ENCODE data around the gene STK11.

The STK11 gene

DNA sequence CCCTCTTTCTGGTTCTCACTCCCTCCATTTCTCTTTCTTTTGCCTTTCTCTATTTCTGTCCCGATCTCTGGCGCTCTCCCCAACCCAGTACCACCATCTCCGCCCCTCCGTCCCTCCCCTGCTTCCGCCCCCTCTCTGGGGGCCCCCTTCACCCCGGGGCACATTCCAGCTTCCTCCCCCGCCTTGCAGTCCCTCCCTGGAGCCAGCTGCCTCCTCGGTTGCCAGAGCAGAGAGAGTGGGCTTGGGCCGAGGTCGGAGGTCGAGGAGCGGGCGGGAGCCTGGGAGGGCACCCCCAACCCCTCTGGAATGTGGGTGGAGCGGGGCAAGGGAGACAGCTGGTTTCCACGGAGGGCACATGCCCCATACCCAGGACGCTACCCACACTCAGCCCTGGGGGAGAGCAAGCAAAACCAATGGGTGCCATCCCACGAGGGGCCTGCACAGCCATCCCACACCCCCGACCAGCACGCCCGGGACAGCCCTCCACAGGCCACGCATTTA lies 57.1 kb downstream of the STK11 start:
- DNase-seq (ENCODE audit: low read depth) = no peak

DNA sequence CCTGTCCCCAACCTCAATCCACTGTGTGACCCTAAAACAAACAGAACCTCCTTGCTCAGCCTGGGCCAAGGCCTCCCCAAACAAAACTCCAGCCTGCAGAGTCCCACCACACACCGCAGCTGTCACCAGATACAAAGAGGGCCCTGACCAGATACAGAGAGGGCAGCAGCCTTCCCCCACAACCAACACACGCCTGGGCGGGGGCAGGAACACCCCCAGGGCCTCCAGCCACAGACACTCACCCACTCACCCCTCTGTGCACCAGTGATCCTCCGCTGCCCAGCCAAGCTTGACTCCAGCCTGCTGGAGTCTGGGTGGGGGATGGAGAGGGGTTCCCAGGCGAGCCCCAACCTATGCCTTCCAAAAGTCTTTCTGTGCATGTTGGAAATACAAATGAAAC lies 57.6 kb downstream of the STK11 start:
- DNase-seq (ENCODE audit: low read depth) = no peak

DNA sequence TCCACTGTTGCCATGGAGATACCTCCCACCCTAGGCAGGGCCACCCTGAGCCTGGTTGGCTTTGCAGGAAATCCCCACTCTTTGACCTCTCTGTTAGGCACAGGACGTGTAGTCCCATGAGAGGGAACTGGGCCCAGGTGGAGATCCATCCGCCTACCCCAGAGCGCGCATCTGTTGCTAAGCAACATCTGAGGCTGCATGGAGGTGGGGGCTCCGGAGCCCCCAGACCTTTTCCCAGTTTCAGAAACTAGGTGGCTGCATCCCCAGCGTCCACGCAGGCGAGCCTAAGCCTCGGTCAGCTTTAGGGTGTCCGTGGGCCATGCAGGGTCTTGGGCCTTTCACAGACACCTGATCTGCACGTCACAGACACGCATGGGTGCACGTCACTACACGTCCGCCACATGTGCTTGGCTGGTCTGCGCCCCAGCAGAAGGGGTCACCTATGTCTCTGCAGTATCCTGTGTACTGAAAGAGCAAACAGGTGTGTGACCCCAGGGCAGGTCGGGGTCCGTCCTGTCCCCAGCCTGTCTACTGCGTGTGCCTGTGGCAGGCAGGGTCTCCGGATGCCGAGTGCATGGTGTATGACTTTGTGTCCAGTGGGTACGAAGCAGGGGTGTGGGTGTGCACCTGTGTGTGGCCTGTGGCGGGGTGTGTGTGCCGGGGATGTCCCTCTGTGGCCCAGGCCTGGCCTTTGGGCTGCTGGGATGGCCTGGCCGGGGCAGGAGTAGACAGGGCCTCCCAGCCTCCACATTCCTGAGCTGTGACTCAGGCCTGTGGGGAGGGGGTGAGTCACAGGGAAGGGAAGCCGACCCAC lies 59.4 kb downstream of the STK11 start:
- no peak for DNase-seq (ENCODE audit: low read depth)

DNA sequence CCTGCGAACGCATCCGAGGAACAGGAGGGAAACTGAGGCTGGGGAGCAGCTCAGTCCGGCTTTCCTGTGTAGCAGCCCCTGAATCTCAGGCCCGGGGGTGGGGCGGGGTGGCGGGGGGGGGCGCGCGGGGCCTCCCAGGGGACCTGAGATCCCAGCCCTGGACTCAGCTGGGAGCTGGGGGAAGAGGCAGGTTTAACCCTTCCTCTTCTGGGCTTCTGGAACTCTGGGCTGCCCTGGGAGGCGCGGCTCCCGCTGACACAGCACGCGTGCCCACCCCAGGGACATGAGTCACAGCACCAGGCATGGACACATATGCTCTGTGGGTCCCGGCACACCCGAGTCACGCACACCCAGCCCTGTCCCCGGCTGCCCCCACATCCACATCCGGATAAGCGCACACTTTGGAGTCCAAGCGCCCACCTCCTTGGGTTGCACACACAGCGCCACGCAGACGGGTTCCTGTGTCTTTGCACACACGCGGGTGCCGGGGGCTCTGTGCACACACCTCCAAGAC lies 60.1 kb downstream of the STK11 start:
- DNase-seq (ENCODE audit: low read depth) = no peak

DNA sequence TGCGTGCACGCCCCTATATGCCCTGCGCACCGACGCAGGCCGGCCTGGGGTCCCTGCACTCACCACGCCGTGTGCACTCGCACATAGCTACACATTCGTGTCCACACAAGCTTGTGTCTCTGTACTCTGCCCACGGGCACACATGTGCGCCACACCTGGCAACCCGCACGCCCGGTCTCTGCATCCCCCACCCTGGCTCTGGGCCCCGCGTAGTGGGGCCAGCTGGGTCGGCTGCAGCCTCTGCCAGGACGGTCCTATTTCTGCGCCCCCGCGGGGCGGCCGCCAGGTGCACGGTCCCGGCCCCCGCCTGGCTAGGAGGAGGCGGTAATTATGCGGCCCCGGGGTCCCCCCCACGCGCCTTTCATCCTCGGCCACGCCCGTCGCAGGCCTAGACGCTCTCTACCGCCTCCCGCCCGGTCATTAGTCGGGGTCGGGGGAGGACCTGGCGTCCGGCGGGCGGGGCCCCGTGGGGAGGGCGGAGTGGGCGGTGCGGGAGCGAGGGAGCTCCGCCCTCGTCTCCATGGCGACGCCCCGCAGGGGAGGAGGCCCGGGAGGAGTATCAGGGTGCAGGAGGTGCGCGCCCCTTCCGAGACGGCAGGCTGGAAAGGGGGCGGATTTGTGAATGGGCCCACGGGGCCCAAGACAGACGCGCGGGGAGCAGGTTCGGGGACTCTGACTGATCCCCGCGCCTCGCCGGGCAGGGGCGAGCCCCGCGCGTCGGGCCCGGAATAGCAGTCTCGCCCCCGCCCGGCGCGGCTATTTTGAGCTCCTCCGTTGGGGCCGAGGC lies 60.7 kb downstream of the STK11 start:
- DNase-seq (ENCODE audit: low read depth) = no peak

DNA sequence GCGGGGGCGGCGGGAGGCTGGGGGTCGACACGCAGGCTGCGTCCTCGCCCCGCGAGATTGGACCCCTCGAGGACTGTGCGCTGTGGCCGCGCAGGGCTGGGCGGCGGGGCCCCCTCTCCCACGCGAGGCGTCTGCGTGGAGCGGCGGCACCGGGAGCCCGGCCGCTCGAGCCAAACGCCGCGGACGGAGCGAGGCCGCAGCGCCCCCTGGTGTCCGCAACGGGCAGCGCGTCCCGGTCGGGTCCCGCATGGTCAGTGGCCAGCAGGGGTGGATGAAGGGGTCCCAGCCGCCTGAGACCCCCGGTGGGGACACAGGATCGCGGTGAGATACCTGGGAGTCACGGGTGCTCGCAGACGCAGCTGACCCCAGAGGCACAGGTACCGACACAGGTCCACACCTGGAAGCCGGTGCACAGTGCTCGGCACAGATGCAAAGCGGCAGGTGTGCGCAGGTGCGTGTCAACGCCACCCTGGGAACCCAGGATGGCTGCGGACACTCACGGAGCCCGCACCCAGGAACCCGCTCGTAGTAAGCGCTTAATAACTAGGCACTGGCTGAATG lies 61.4 kb downstream of the STK11 start:
- no peak for DNase-seq (ENCODE audit: low read depth)

DNA sequence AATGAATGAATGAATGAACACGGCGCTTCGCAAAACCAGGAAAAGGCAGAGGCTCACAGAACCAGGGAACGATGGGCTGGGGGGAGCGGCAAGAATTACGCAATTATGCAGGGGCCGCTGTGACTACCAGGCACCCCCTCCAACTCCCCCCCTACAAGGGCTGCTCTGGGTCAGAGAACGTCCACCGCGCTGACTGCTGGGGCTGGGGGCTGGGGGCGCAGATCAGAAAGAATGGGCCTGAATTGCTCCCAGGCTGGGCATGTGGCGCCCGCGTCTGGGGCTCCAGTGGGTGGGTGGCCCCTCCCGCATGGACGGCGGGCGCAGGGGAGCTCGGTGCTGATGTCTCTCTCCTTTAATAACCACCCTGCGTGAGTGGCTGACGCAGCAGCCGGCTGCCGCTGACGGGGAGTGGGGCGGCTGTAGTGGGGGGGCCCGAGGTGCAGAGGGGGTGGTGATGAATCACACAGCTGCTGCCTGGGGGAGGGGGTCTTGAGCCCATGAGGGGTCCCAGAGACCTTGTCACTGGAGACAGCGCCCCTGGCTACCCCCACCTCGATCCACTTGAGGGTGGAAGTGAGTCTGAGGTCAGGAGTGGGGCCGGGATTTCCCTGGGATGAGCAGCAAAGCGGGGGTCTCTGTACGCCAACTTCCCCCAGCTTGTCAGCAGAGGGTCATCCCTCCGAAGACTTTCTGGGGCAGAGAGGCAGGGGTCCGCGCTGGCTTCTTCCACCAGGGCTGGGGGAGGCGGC lies 62.1 kb downstream of the STK11 start:
- DNase-seq (ENCODE audit: low read depth) = no peak

DNA sequence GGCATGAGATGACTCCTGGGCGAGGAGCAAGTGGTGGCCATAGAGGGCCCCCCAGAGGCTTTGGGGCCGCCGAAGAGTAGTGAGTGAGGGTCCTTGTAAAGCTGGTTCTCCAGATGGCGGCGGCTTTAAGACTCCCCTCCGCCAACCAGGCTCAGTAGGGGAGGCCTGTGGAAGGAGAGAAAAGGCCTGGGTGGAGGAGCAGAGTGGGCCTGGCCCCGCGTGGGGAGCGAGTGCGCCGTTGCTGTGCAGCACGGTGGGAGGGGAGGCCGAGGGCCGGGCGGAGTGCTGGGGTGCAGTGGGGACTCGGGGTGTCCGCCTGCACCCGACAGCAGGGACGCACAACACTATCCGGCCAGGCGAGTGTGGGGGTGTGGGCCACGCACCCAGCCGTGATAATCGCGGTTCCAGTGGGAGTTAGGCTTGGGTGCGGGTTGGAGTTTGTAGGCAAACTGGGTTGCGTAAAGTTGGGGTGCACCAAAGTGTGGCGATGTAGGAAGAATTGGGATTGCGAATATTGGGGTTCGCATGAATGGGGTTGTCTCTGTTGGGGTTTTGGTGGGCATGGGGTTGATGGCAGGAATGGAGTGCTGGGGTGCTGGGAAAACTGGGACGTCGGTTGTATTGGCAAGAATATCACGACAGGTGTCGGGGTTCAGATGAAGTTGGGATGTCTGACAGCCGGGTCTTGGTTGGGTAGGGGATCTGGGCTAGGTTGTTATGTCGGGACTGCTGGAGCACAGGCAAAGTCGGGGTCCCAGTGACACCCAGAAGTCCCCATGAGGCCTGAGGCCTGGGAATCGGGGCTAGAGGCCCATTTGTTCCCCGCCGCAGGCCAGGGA lies 62.9 kb downstream of the STK11 start:
- DNase-seq (ENCODE audit: low read depth) = no peak

DNA sequence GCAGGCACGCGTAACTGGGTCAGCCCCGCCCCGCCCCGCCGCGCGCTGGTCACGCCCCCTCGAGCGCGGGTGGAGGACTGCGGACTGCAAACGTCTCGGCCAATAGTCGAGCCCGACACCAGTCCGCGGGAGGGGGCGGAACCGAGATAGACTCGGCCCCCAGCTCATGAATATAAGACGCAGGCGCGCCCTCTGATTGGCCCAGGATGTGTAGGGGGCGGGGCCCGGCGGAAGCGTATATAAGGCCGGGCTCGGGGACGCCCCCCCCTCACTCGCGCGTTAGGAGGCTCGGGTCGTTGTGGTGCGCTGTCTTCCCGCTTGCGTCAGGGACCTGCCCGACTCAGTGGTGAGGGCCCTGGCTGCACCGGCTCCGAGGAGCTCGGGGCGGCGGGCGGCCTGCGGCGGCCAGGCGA lies 63.5 kb downstream of the STK11 start, which contains the start of gene CIRBP:
Gene CIRBP (plus strand): TSS at position 268 of the 413 bp plus-strand sequence. CDS start 1,602 bp downstream, outside the sequence.
- DNase-seq (ENCODE audit: low read depth) = peak; percentile 99

DNA sequence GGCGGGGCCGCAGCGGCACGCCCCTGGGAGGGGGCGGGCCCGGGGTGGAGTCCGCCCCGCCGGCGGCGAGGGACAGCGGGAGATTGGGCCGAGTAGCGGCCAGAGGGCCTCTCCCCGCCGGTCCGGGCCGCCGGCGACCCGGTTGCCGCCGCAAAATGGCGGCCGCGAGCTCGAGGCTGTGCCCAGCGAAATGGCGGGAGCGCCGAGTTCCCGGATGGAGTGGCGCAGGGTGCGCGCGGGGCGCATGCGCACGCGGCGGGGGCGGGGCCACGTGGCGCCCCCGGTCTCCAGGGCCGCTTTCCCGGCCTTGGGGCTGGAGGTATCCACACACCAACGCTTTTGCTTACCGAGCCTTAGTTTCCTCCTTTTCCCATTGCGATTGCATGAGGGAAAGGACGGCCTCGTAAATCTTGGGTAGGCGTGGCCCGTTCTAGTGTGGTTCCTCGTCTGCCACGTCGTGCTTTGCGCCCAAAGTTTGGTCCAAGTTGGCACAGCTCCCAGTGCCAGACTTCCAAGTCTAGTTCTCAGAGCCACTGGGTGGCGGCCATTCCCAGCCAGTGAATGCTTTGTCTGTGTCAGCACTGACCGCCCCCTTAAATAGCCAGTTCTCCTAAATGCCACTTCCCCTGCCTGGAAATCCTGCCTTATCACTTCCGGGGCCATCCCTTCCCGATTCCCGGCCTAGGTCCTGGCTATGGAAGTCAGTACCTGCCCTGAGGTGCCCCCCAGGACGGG lies 64.1 kb downstream of the STK11 start:
- DNase-seq (ENCODE audit: low read depth) = no peak

DNA sequence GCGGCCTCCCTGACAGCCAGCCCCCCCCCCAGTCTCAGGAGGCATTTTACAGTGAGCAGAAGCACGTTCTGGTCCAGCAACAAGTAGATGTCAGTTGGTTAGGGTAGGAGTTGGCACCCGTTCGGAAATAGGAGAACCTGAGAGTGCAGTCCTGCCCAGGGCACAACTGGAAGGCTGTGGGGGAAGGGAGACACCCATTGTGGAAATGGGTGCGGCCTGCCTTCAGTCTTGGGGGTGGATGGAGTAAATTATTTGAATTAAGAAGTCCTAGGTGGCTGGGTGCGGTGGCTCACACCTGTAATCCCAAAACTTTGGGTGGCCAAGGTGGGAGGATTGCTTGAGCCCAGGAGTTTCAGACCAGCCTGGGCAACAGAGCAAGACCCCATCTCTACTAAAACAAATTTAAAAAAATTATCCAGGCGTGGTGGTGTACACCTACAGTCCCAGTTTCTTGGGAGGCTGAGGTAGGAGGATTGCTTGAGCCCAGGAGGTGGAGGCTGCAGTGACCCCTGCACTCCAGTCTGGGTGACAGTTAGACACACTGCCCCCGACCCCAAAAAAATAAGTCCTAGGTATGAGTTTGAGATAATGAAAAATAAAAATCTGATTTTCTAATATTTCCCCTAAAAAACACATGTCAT lies 64.8 kb downstream of the STK11 start:
- no peak for DNase-seq (ENCODE audit: low read depth)

DNA sequence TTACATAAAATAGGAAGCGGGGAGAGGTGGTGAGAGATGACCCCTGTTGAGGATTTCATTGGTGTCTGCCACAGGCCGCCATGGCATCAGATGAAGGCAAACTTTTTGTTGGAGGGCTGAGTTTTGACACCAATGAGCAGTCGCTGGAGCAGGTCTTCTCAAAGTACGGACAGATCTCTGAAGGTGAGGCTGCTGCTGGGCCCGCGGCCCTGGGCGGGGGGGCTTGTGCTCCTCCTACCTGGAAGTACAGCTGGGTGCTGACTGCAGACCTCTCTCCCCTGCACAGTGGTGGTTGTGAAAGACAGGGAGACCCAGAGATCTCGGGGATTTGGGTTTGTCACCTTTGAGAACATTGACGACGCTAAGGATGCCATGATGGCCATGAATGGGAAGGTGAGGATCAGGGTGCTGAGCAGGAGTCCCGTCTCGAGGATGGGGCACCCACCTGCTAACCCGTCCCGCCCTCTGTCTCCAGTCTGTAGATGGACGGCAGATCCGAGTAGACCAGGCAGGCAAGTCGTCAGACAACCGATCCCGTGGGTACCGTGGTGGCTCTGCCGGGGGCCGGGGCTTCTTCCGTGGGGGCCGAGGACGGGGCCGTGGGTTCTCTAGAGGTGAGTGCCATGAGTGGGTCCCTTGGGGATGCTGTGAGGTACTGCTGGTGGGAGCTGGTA lies 65.4 kb downstream of the STK11 start:
- no peak for DNase-seq (ENCODE audit: low read depth)

DNA sequence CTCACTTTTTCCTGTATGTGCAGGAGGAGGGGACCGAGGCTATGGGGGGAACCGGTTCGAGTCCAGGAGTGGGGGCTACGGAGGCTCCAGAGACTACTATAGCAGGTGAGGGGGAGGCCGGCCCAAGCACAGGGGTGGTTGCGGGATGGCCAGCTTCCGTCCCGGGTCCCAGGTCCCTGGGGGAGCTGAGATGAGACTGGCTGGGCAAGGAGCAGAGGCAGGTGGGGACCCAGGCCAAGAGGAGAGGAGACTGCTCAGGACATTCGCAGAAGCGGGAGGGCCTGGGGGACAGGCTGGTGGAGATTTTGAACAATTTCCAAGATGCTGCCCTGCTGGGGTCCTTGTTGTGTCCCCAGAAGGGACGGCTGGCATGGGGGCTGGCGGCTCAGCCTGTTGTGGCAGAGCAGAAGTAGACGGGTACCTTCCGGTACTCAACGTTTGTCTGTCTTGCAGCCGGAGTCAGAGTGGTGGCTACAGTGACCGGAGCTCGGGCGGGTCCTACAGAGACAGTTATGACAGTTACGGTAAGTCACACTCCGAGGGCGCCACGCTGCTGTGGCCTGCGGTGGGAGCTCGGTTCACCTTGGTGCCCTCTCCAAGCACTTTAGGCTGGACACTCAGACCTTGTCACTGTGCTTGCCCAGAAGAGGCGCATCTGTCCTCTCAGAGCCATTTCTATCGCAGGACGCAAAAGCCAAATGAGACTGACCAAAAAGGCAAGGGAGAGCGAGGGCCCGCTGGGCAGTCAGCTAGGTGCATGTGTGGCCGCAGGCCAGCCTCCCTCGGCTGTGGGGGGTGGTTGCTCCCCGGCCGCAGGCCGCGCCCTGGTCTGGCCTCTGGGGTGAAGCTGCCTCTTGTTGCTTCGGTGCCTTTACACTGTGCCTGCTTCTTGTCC lies 66.2 kb downstream of the STK11 start:
- no peak for DNase-seq (ENCODE audit: low read depth)

DNA sequence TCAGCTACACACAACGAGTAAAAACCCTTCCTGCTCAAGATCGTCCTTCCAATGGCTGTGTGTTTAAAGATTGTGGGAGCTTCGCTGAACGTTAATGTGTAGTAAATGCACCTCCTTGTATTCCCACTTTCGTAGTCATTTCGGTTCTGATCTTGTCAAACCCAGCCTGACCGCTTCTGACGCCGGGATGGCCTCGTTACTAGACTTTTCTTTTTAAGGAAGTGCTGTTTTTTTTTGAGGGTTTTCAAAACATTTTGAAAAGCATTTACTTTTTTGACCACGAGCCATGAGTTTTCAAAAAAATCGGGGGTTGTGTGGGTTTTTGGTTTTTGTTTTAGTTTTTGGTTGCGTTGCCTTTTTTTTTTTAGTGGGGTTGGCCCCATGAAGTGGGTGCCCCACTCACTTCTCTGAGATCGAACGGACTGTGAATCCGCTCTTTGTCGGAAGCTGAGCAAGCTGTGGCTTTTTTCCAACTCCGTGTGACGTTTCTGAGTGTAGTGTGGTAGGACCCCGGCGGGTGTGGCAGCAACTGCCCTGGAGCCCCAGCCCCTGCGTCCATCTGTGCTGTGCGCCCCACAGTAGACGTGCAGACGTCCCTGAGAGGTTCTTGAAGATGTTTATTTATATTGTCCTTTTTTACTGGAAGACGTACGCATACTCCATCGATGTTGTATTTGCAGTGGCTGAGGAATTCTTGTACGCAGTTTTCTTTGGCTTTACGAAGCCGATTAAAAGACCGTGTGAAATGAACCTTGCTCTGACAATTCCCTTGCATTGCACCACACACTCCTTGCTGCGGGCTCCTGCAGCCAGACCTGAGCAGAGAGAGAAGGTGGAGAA lies 67.1 kb downstream of the STK11 start:
- DNase-seq (ENCODE audit: low read depth) = no peak

DNA sequence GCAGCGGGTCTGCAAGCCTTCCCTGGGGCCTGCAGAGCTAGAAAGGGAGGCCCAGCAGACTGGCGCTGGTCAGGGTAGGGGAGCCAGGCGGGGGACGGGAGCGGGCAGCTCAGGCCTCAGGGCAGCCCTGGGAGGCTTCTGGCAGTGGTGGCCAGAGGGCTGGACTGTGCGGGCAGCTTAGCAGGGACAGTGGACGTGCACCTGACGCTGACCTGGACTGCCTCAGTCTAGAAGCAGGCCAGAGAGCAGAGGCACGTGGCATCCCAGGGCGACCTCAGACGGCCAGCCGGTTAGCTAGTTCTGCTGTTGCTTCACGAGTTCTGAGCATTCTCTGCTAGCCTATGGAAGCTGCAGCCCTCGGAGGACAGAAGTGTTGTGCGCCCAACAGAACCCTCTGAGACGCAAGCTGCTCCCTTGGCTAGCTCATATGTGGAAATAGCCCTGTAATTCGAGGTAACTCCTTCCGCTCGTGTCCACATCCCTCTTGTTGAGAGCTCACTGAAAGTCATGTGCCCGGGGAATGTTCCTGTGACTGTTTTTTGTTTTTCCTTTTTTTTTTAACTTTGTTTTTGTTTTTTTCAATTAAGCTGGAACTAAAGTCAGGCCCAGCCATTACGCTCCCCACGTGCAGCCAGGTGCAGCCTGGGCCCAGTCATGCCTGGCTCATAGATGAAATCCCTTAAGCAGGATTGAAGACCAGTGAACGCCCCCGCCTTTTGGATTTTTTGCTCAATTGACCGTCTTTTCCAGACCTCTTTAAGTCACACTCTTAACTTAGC lies 67.9 kb downstream of the STK11 start:
- DNase-seq (ENCODE audit: low read depth) = no peak
